NCI-H1092 treated with DMSO at 0.1 percent for 48 hours (cell line): ENCODE data around the gene DHX58.

Experiments
- DNase-seq: peaks from one replicate; lab custom pipeline; 2025; lab: John Stamatoyannopoulos, UW

The DHX58 gene

GRCh38 chr17:42053731-42054500, 58.6 kb downstream of the DHX58 start:
- DNase-seq: no peak

GRCh38 chr17:42052346-42052877, 60.1 kb downstream of the DHX58 start:
- no peak for DNase-seq

- DNase-seq: no peak
Measured at GRCh38 chr17:42051645-42052044, 60.9 kb downstream of the DHX58 start.
